ENCODE data around the gene WIPF2. TPM values are rescaled to one million over a fixed set of nuclear protein-coding genes. Genes with fewer than 3 reads are reported as not detected.

WIPF2 gene, protein sequence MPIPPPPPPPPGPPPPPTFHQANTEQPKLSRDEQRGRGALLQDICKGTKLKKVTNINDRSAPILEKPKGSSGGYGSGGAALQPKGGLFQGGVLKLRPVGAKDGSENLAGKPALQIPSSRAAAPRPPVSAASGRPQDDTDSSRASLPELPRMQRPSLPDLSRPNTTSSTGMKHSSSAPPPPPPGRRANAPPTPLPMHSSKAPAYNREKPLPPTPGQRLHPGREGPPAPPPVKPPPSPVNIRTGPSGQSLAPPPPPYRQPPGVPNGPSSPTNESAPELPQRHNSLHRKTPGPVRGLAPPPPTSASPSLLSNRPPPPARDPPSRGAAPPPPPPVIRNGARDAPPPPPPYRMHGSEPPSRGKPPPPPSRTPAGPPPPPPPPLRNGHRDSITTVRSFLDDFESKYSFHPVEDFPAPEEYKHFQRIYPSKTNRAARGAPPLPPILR
- total RNA-seq: 10 to 100 TPM in 2 of 4 donors, 1 to 10 TPM in 2; 7.7 to 11.1 (median 9.5) TPM

DNA sequence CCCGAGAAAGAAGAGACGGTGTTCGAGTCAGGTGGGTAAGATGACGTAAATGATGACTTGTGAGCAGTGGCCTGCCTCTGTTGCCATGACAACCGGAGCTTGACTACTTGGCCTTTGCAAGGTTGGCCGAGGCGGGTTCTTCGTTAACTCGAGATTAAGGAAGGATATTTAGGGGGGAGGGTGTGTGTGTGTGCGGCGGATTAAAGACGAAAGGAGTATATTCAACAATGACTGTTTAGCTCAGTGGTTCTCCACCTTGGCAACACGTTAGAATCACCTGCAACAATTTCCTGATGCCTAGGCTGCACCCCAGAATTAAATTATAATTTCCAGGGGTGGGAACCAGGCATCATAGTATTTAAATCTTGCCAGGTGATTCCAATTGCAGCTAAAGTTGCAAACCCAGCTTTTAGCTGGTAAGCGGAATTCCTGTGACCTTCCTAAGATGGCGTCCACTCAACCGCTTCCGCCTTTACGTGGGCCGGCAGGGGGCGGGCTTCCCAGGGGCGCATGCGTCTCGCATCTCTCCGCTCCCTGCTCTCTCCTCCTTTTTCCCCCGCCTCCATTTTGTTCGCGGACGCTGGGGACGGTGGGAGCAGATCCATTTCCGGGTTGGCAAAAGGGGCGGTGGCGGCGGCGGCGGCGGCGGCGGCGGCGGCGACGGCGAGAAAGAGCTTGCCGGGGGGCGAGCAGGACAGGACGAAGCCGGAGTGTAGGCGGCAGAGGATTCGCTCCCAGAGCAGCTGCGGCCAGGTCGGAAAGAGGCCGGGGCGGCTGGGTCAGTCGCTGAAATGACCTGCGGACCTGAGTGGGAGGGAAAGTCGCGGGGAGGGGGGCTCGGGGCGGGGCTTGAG, at the start of gene WIPF2:
WIPF2 (plus strand) TSS at position 565 of the 854 bp plus-strand sequence. CDS start 37,156 bp downstream, outside the sequence.
- Histone ChIP-seq H3K9me3 (no peaks in the 10 kb centered on the region), H3K4me1 (peaks cover 0 to 23% (median 2%) of the 10 kb centered on the region in 4 donors), H3K27ac (peak within 1 kb of the TSS; percentile 79 to 96 (median 90)), H3K4me3 (peak within 1 kb of the TSS; percentile 55 to 80 (median 71)), H3K27me3 (no peaks in the 10 kb centered on the region), H3K36me3 (no peaks in the 10 kb centered on the region)
- peak; percentile 91 to 95 for DNase-seq (ENCODE audit: low spot score in 2 of 2)
- TF ChIP-seq, protein P1, sequence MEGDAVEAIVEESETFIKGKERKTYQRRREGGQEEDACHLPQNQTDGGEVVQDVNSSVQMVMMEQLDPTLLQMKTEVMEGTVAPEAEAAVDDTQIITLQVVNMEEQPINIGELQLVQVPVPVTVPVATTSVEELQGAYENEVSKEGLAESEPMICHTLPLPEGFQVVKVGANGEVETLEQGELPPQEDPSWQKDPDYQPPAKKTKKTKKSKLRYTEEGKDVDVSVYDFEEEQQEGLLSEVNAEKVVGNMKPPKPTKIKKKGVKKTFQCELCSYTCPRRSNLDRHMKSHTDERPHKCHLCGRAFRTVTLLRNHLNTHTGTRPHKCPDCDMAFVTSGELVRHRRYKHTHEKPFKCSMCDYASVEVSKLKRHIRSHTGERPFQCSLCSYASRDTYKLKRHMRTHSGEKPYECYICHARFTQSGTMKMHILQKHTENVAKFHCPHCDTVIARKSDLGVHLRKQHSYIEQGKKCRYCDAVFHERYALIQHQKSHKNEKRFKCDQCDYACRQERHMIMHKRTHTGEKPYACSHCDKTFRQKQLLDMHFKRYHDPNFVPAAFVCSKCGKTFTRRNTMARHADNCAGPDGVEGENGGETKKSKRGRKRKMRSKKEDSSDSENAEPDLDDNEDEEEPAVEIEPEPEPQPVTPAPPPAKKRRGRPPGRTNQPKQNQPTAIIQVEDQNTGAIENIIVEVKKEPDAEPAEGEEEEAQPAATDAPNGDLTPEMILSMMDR (IDR thresholded peaks at IDR 0.05): peak; percentile 73 to 94 (median 87)
- peak; percentile 89 to 93 for TF ChIP-seq EP300 (IDR thresholded peaks at IDR 0.05)
- peak; percentile 54 to 83 for TF ChIP-seq POLR2A (IDR thresholded peaks at IDR 0.05)
- WGBS, 2 donors: 2% methylated on average over 44 to 57 of the region's 59 CpGs

DNA sequence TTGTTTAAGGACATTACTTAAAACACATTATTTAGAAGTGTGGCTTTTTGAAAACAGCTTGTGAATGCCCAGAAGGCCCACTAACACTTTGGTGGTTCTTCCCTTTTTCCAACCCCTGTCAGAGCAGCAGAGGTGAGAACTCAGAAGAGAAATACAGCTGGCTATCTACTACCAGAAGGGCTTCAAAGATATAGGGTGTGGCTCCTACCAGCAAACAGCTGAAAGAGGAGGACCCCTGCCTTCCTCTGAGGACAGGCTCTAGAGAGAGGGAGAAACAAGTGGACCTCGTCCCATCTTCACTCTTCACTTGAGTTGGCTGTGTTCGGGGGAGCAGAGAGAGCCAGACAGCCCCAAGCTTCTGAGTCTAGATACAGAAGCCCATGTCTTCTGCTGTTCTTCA, 48.8 kb upstream of the WIPF2 start:
- H3K4me1 ChIP-seq: peaks cover 0 to 15% (median 1%) of the 10 kb centered on the region in 4 donors
- no peak for DNase-seq (ENCODE audit: low spot score in 2 of 2)
- H3K27ac ChIP-seq: no peak overlapping the region
- H3K36me3 ChIP-seq: peaks cover 2 to 96% (median 12%) of the 10 kb centered on the region in 3 donors
- H3K9me3 ChIP-seq: no peaks in the 10 kb centered on the region
- TF ChIP-seq, protein P1 (IDR thresholded peaks at IDR 0.05): no peak
- 77 to 91% methylated on average over 2 of the region's 2 CpGs for WGBS, 2 donors
- no peaks in the 10 kb centered on the region for H3K27me3 ChIP-seq
- no peak overlapping the region for H3K4me3 ChIP-seq

DNA sequence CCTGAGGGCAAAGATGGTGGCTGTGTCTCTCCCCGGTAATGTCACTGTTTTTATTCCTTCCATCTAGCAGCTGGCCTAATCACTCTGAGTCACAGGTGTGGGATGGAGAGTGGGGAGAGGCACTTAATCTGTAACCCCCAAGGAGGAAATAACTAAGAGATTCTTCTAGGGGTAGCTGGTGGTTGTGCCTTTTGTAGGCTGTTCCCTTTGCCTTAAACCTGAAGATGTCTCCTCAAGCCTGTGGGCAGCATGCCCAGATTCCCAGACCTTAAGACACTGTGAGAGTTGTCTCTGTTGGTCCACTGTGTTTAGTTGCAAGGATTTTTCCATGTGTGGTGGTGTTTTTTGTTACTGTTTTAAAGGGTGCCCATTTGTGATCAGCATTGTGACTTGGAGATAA, 47.4 kb upstream of the WIPF2 start:
- TF ChIP-seq POLR2A (IDR thresholded peaks at IDR 0.05) (no peak), EP300 (IDR thresholded peaks at IDR 0.05) (no peak)
- TF ChIP-seq, protein P1 (IDR thresholded peaks at IDR 0.05): no peak
- H3K4me3 ChIP-seq: no peak overlapping the region
- DNase-seq (ENCODE audit: low spot score in 2 of 2): no peak
- no peak overlapping the region for H3K27ac ChIP-seq
- peaks cover 0 to 16% (median 2%) of the 10 kb centered on the region in 4 donors for H3K4me1 ChIP-seq
- H3K36me3 ChIP-seq: peaks cover 2 to 97% (median 12%) of the 10 kb centered on the region in 3 donors
- H3K9me3 ChIP-seq: no peaks in the 10 kb centered on the region
- 88% methylated on average over 1 of the region's 1 CpG for WGBS, 2 donors
- H3K27me3 ChIP-seq: no peaks in the 10 kb centered on the region

DNA sequence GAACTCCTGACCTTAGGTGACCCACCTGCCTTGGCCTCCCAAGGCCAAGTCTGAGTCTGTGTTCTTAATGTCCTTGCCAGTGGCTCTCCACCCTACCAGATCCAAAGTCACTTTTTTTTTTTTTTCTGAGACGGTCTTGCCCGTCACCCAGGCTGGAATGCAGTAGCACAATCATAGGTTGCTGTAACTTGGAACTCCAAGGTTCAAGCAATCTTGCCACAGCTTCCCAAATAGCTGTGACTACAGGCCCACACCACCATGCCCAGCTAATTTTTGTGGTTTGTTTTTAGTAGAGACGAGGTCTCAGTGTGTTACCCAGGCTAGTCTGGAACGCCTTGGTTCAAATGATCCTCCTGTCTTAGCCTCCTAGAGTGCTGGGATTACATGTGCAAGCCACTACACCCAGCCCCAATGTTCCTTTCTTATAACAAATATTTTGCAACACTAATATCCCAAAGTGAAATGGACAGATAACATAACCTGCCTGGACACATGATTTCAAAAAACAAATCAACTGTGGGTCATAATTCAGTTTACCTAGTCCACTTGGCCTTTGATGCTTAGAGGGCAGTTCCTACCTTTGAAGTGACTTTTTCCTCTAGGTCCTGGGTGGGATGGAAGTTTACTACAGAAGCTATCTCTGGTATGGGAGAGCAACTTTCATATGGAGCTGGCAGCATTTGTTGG, 45.9 kb upstream of the WIPF2 start:
- Histone ChIP-seq H3K36me3 (peaks cover 2 to 84% (median 5%) of the 10 kb centered on the region in 3 donors), H3K4me3 (no peak overlapping the region), H3K4me1 (peaks cover 0 to 24% (median 12%) of the 10 kb centered on the region in 4 donors), H3K27ac (no peak overlapping the region), H3K9me3 (no peaks in the 10 kb centered on the region), H3K27me3 (no peaks in the 10 kb centered on the region)
- DNase-seq (ENCODE audit: low spot score in 2 of 2): no peak
- TF ChIP-seq EP300 (IDR thresholded peaks at IDR 0.05) (no peak), POLR2A (IDR thresholded peaks at IDR 0.05) (no peak)
- TF ChIP-seq, protein P1 (IDR thresholded peaks at IDR 0.05): no peak
- WGBS, 2 donors: 79 to 89% methylated on average over 4 of the region's 4 CpGs

Measured in tibial nerve (tissue), 4 donors.